ENCODE measurements around the gene TNNT2. TPM values are rescaled to one million over a fixed set of nuclear protein-coding genes. Genes with fewer than 3 reads are reported as not detected.

The TNNT2 gene
- total and polyA plus RNA-seq, 4 donors, result 0.17 to 0.28 (median 0.25) TPM; not detected in 1

GRCh38 chr1:201389051-201389450 is 11.6 kb upstream of the TNNT2 start:
- Histone ChIP-seq H3K36me3 (ENCODE audit: control insufficient read depth in 4 of 4, insufficient read depth in 3 of 4, low read depth in 1 of 4, low read length in 3 of 4) (peaks cover 3 to 18% (median 5%) of the 10 kb centered on the region in 4 donors), H3K4me1 (ENCODE audit: control insufficient read depth in 4 of 4, insufficient read depth in 4 of 4, low read length in 3 of 4) (peaks cover 0 to 2% (median 0%) of the 10 kb centered on the region in 4 donors), H3K9me3 (ENCODE audit: control insufficient read depth in 4 of 4, low read length in 3 of 4) (no peaks in the 10 kb centered on the region), H3K27me3 (ENCODE audit: control insufficient read depth in 4 of 4, insufficient read depth in 4 of 4, low read length in 3 of 4) (no peaks in the 10 kb centered on the region), H3K4me3 (ENCODE audit: low read depth in 1 of 3, low read length in 3 of 3) (no peak overlapping the region), H3K27ac (ENCODE audit: low read depth in 1 of 2, low read length in 2 of 2) (no peak overlapping the region), H3K9ac (ENCODE audit: low read depth in 1 of 2, low read length in 2 of 2) (no peak overlapping the region)
- DNase-seq (ENCODE audit: low spot score), result no peak
- TF ChIP-seq REST (IDR thresholded peaks at IDR 0.05), result no peak
- no peak for TF ChIP-seq RAD21 (IDR thresholded peaks at IDR 0.05)
- no peak for TF ChIP-seq TAF1 (conservative IDR thresholded peaks at IDR 0.05)
- no peak for TF ChIP-seq NR2F2 (IDR thresholded peaks at IDR 0.05)
- no peak for TF ChIP-seq EGR1 (IDR thresholded peaks at IDR 0.05; ENCODE audit: low read depth in 2 of 2)
- TF ChIP-seq RXRA (IDR thresholded peaks at IDR 0.05), result no peak
- TF ChIP-seq GABPA (IDR thresholded peaks at IDR 0.05 in 1 of 2, conservative IDR thresholded peaks at IDR 0.05 in 1 of 2), result no peak
- no peak for TF ChIP-seq FOXA2 (IDR thresholded peaks at IDR 0.05)
- TF ChIP-seq YY1 (IDR thresholded peaks at IDR 0.05), result no peak
- TF ChIP-seq JUND (IDR thresholded peaks at IDR 0.05), result no peak
- TF ChIP-seq HNF4A (conservative IDR thresholded peaks at IDR 0.05), result no peak
- TF ChIP-seq HNF4G (IDR thresholded peaks at IDR 0.05), result no peak
- TF ChIP-seq, protein P1, sequence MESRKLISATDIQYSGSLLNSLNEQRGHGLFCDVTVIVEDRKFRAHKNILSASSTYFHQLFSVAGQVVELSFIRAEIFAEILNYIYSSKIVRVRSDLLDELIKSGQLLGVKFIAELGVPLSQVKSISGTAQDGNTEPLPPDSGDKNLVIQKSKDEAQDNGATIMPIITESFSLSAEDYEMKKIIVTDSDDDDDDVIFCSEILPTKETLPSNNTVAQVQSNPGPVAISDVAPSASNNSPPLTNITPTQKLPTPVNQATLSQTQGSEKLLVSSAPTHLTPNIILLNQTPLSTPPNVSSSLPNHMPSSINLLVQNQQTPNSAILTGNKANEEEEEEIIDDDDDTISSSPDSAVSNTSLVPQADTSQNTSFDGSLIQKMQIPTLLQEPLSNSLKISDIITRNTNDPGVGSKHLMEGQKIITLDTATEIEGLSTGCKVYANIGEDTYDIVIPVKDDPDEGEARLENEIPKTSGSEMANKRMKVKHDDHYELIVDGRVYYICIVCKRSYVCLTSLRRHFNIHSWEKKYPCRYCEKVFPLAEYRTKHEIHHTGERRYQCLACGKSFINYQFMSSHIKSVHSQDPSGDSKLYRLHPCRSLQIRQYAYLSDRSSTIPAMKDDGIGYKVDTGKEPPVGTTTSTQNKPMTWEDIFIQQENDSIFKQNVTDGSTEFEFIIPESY (IDR thresholded peaks at IDR 0.05), result no peak
- no peak for TF ChIP-seq SP1 (IDR thresholded peaks at IDR 0.05)
- TF ChIP-seq, protein P2, sequence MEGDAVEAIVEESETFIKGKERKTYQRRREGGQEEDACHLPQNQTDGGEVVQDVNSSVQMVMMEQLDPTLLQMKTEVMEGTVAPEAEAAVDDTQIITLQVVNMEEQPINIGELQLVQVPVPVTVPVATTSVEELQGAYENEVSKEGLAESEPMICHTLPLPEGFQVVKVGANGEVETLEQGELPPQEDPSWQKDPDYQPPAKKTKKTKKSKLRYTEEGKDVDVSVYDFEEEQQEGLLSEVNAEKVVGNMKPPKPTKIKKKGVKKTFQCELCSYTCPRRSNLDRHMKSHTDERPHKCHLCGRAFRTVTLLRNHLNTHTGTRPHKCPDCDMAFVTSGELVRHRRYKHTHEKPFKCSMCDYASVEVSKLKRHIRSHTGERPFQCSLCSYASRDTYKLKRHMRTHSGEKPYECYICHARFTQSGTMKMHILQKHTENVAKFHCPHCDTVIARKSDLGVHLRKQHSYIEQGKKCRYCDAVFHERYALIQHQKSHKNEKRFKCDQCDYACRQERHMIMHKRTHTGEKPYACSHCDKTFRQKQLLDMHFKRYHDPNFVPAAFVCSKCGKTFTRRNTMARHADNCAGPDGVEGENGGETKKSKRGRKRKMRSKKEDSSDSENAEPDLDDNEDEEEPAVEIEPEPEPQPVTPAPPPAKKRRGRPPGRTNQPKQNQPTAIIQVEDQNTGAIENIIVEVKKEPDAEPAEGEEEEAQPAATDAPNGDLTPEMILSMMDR (IDR thresholded peaks at IDR 0.05; ENCODE audit: low read depth, low read length, missing input control), result no peak
- no peak for TF ChIP-seq FOXA1 (IDR thresholded peaks at IDR 0.05)
- WGBS, result 96% methylated on average over 12 of the region's 12 CpGs

DNA sequence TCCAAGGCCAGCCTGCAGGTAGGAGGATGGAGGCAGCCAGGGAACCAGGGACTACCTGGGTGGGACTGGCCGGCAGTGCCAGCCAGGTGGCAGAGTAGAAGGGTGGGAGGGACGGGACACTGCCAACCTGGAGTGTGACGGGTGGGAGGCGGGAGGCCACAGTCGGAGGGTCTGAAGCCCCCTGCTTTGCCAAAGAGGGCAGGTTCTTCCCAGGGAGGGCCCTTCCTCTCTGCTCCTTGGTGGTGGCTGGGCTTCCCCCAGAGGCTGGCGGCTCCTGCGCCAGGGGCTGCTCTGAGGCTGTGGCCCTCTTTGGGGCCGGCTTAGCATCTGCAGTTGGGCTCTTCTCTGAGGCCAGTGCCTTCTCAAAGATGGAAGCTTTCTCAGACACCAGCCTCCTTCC is 8.7 kb upstream of the TNNT2 start:
- TF ChIP-seq FOXA2 (IDR thresholded peaks at IDR 0.05), result no peak
- TF ChIP-seq, protein P2 (IDR thresholded peaks at IDR 0.05; ENCODE audit: low read depth, low read length, missing input control), result no peak
- TF ChIP-seq GABPA (IDR thresholded peaks at IDR 0.05 in 1 of 2, conservative IDR thresholded peaks at IDR 0.05 in 1 of 2), result no peak
- no peak for TF ChIP-seq SP1 (IDR thresholded peaks at IDR 0.05)
- no peaks in the 10 kb centered on the region for H3K9me3 ChIP-seq (ENCODE audit: control insufficient read depth in 4 of 4, low read length in 3 of 4)
- H3K27ac ChIP-seq (ENCODE audit: low read depth in 1 of 2, low read length in 2 of 2), result no peak overlapping the region
- no peaks in the 10 kb centered on the region for H3K27me3 ChIP-seq (ENCODE audit: control insufficient read depth in 4 of 4, insufficient read depth in 4 of 4, low read length in 3 of 4)
- no peak overlapping the region for H3K4me3 ChIP-seq (ENCODE audit: low read depth in 1 of 3, low read length in 3 of 3)
- peaks cover 3 to 18% (median 10%) of the 10 kb centered on the region in 4 donors for H3K36me3 ChIP-seq (ENCODE audit: control insufficient read depth in 4 of 4, insufficient read depth in 3 of 4, low read depth in 1 of 4, low read length in 3 of 4)
- WGBS, result 92% methylated on average over 8 of the region's 8 CpGs
- no peak for DNase-seq (ENCODE audit: low spot score)
- no peaks in the 10 kb centered on the region for H3K4me1 ChIP-seq (ENCODE audit: control insufficient read depth in 4 of 4, insufficient read depth in 4 of 4, low read length in 3 of 4)
- H3K9ac ChIP-seq (ENCODE audit: low read depth in 1 of 2, low read length in 2 of 2), result no peak overlapping the region
